HCT116 (cell line): ENCODE results near the gene EBP. TPM values are rescaled to one million over a fixed set of nuclear protein-coding genes. Genes with fewer than 3 reads are reported as not detected.

Experiments used
- ATAC-seq: fragments of 200-7000 bp; cut with Tn5 transposase; 2 replicates; pipeline ENCODE4 v1.9.1; 2020; ENCODE audit warnings: mild to moderate bottlenecking, moderate library complexity
- BruUV-seq: library from RNA; stranded (reverse); fragments of 400-500 nt; replicated peaks from 2 replicates; lab custom pipeline; 2021; lab: Mats Ljungman, UMichigan
- CTCF ChIA-PET: fragments of 300-600 bp; sonication (Branson Sonifier 250); formaldehyde crosslinking; loops from one replicate; lab custom pipeline; 2021; ENCODE audit warnings: antibody characterized with exemption; lab: Charles Lee
- POLR2A ChIA-PET: fragments of 300-600, 350-600 bp; sonication (Branson Sonifier 250); formaldehyde crosslinking; loops from one replicate; lab custom pipeline; 2021; ENCODE audit warnings: antibody characterized with exemption; lab: Charles Lee
- RAD21 ChIA-PET, 2 experiments: fragments of 300-600 bp; sonication (Branson Sonifier 250); formaldehyde crosslinking; loops; one replicate each; lab custom pipeline; 2023; ENCODE audit warnings: low total read pairs in 2 of 2; ENCODE audit not compliant: uncharacterized antibody in 2 of 2, unreplicated experiment in 2 of 2, low non-redundant PET in 1 of 2; lab: Charles Lee
- DNase-seq: peaks from one replicate; pipeline ENCODE4 v3.0.0-alpha.2; 2010; ENCODE audit warnings: low read depth, low spot score
- H2AFZ ChIP-seq: fragments of 200-600 bp; shearing (Covaris generic), sonication (generic); 2 replicates; pipeline ENCODE4 v1.6.1; 2017; ENCODE audit warnings: low read depth, mixed run types, mixed read lengths, antibody characterized with exemption, low read length; ENCODE audit not compliant: poor library complexity, severe bottlenecking
- H3K27ac ChIP-seq: 2 replicates; pipeline ENCODE4 v1.5.1; 2012; ENCODE audit warnings: low read depth, low read length
- H3K27me3 ChIP-seq: fragments of 200-600 bp; sonication (generic); 2 replicates; pipeline ENCODE4 v1.6.1; 2016; ENCODE audit warnings: mixed run types, low read length, mixed read lengths; ENCODE audit not compliant: insufficient read depth
- H3K36me3 ChIP-seq, 2 experiments: fragments of 200-500 bp in 1 of 2; fragments of 200-600 bp in 1 of 2; sonication (Bioruptor generic) in 1 of 2; sonication (generic) in 1 of 2; 2 replicates each; pipeline versions ENCODE4 v1.5.1 to v1.6.1; 2014 to 2016; ENCODE audit warnings: low read length in 2 of 2, inconsistent platforms in 1 of 2, mixed read lengths in 1 of 2, mixed run types in 1 of 2; ENCODE audit not compliant: insufficient read depth in 2 of 2, control insufficient read depth in 1 of 2
- H3K4me1 ChIP-seq, 2 experiments: fragments of 200-600 bp in 1 of 2; sonication (generic) in 1 of 2; 2 replicates each; pipeline versions ENCODE4 v1.5.1 to v1.6.1; 2012 to 2017; ENCODE audit warnings: low read length in 2 of 2, inconsistent platforms in 1 of 2, mild to moderate bottlenecking in 1 of 2, mixed read lengths in 1 of 2, mixed run types in 1 of 2, moderate library complexity in 1 of 2; ENCODE audit not compliant: insufficient read depth in 2 of 2, control insufficient read depth in 1 of 2
- H3K4me2 ChIP-seq: fragments of 200-600 bp; sonication (generic); 2 replicates; pipeline ENCODE4 v1.6.1; 2017; ENCODE audit warnings: mixed run types, low read length, mixed read lengths
- H3K4me3 ChIP-seq, 2 experiments: fragments of 200-600 bp in 1 of 2; sonication (generic) in 1 of 2; replicated peaks in 1 of 2; 2 replicates each; pipeline ENCODE4 v1.5.1; 2011 to 2016; ENCODE audit warnings: low read length in 2 of 2, control low read depth in 1 of 2, low read depth in 1 of 2, mild to moderate bottlenecking in 1 of 2, mixed read lengths in 1 of 2, mixed run types in 1 of 2
- H3K79me2 ChIP-seq: fragments of 200-600 bp; sonication (generic); 2 replicates; pipeline ENCODE4 v1.6.1; 2017; ENCODE audit warnings: mild to moderate bottlenecking, mixed run types, low read length, moderate library complexity, mixed read lengths; ENCODE audit not compliant: insufficient read depth
- H3K9ac ChIP-seq: fragments of 200-600 bp; sonication (generic); 2 replicates; pipeline ENCODE4 v1.6.1; 2016; ENCODE audit warnings: low read length, mixed read lengths
- H3K9me2 ChIP-seq: fragments of 200-600 bp; sonication (generic), shearing (Covaris generic); 2 replicates; pipeline ENCODE4 v1.6.1; 2017; ENCODE audit warnings: mixed run types, mild to moderate bottlenecking, moderate library complexity; ENCODE audit not compliant: insufficient read depth
- H3K9me3 ChIP-seq, 2 experiments: fragments of 200-500 bp in 1 of 2; fragments of 200-600 bp in 1 of 2; sonication (Bioruptor generic) in 1 of 2; sonication (generic) in 1 of 2; 2 replicates each; pipeline ENCODE4 v1.6.1; 2014 to 2017; ENCODE audit warnings: low read length in 2 of 2, mixed read lengths in 2 of 2, inconsistent platforms in 1 of 2, low read depth in 1 of 2, mild to moderate bottlenecking in 1 of 2, mixed run types in 1 of 2, moderate library complexity in 1 of 2; ENCODE audit not compliant: control insufficient read depth in 1 of 2, insufficient read depth in 1 of 2
- H4K20me1 ChIP-seq: fragments of 200-600 bp; sonication (generic), shearing (Covaris generic); 2 replicates; pipeline ENCODE4 v1.6.1; 2017; ENCODE audit warnings: mixed run types, mild to moderate bottlenecking, moderate library complexity; ENCODE audit not compliant: insufficient read depth
- ATF3 ChIP-seq: IDR thresholded peaks from 2 replicates; pipeline ENCODE4 v1.6.1; 2012
- CEBPB ChIP-seq: IDR thresholded peaks from 2 replicates; pipeline ENCODE4 v1.6.1; 2012; ENCODE audit warnings: low read depth
- ELF1 ChIP-seq: IDR thresholded peaks from 2 replicates; pipeline ENCODE4 v1.6.1; 2012; ENCODE audit warnings: low read depth, borderline replicate concordance
- SIN3A ChIP-seq: IDR thresholded peaks from 2 replicates; pipeline ENCODE4 v1.6.1; 2012; ENCODE audit warnings: low read depth
- SP1 ChIP-seq: IDR thresholded peaks from 2 replicates; pipeline ENCODE4 v1.6.1; 2012; ENCODE audit warnings: low read depth
- SRF ChIP-seq: IDR thresholded peaks from 2 replicates; pipeline ENCODE4 v1.6.1; 2012; ENCODE audit warnings: low read depth
- YY1 ChIP-seq: IDR thresholded peaks from 2 replicates; pipeline ENCODE4 v1.6.1; 2011; ENCODE audit warnings: low read length, low read depth, moderate library complexity, mild to moderate bottlenecking; ENCODE audit not compliant: insufficient replicate concordance; ENCODE audit errors: extremely low read depth
- ZBTB33 ChIP-seq: IDR thresholded peaks from 2 replicates; pipeline ENCODE4 v1.6.1; 2011; ENCODE audit warnings: mild to moderate bottlenecking, low read length, moderate library complexity; ENCODE audit not compliant: insufficient replicate concordance; ENCODE audit errors: extremely low read depth
- intact Hi-C: fragments of 100-400 bp; cut with micrococcal nuclease; formaldehyde crosslinking; loops from 2 replicates; pipeline ENCODE4 v1.10.0; 2022
- total RNA-seq: library from RNA; stranded (reverse); gene quantifications from one replicate; pipeline ENCODE4 v1.2.1, GENCODE V29; 2021; ENCODE audit not compliant: unreplicated experiment

Gene EBP
- total RNA-seq, 1 experiment from 2014 or later = 93.8 TPM

DNA sequence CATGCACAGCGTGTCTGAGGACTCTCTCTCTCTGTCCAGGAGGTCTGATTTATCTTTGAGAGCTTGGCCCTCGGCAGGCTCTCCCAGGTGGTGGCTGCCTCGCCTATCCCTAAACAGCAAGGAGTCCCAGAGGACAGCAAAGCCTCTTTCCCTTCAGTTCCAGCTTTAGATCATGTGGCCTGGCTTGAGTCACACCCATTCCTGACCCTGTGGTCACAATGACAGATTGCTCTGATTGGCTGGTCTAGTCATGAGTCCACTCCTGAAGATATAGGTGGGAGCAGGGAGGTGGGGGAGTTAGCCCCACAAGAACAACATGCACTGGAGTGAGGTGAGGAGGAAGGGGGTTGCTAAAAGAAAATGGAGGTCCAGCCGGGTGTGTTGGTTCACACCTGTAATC, 24.9 kb upstream of the EBP start:
- H3K27ac ChIP-seq = no peak overlapping the region
- H3K9ac ChIP-seq = no peak overlapping the region
- ChIA-PET CTCF (no interaction called here), RAD21 (no interaction called here), POLR2A (interaction anchor here (1.0 kb wide), 1 partner anchor 12 kb away, joined by 3 read pairs; no protein-coding TSS in a partner anchor)
- peak; percentile 43 for ATAC-seq
- H3K4me1 ChIP-seq = peaks cover 12 to 48% of the 10 kb centered on the region in 2 experiments
- H3K9me2 ChIP-seq = no peaks in the 10 kb centered on the region
- no peak overlapping the region for H3K4me3 ChIP-seq
- H3K27me3 ChIP-seq = no peaks in the 10 kb centered on the region
- H3K36me3 ChIP-seq = no peaks in the 10 kb centered on the region
- H3K4me2 ChIP-seq = peak overlapping the region; percentile 30; the same call in 1 of the 2 replicates
- TF ChIP-seq ZBTB33 = no peak
- no peak for TF ChIP-seq SP1
- no peak for TF ChIP-seq YY1
- TF ChIP-seq ATF3 = no peak
- TF ChIP-seq SRF = no peak
- no peak for TF ChIP-seq ELF1
- TF ChIP-seq CEBPB = no peak
- no peak for TF ChIP-seq SIN3A
- no TSS peak for BruUV-seq
- no peak for DNase-seq
- H3K9me3 ChIP-seq = no peaks in the 10 kb centered on the region
- intact Hi-C loops = loop anchor here (10.0 kb wide), 2 partner anchors 642 to 932 kb away; partner anchors contain the start of gene ARAF
- H4K20me1 ChIP-seq = no peaks in the 10 kb centered on the region
- no peak overlapping the region for H2AFZ ChIP-seq
- no peaks in the 10 kb centered on the region for H3K79me2 ChIP-seq
